IPS-20b (cell line): Measurements from ENCODE around the gene CD55.

Source experiments
- H3K27ac ChIP-seq: one replicate; pipeline ENCODE4 v1.5.1; 2013; ENCODE audit warnings: low read length
- H3K27me3 ChIP-seq: 2 replicates; pipeline ENCODE4 v1.6.1; 2013; ENCODE audit warnings: mild to moderate bottlenecking, low read length, inconsistent platforms; ENCODE audit not compliant: insufficient read depth
- H3K36me3 ChIP-seq: 2 replicates; pipeline ENCODE4 v1.6.1; 2013; ENCODE audit warnings: low read depth, mild to moderate bottlenecking, inconsistent platforms, low read length, moderate library complexity; ENCODE audit not compliant: insufficient read depth
- H3K4me1 ChIP-seq: 2 replicates; pipeline ENCODE4 v1.6.1; 2013; ENCODE audit warnings: mild to moderate bottlenecking, control low read depth, inconsistent platforms, low read length, moderate library complexity; ENCODE audit not compliant: insufficient read depth
- H3K4me3 ChIP-seq: 2 replicates; pipeline ENCODE4 v1.5.1; 2013; ENCODE audit warnings: mild to moderate bottlenecking, low read length, inconsistent platforms
- H3K9ac ChIP-seq: 2 replicates; pipeline ENCODE4 v1.6.1; 2013; ENCODE audit warnings: low read depth, mild to moderate bottlenecking, inconsistent platforms, low read length, moderate library complexity
- H3K9me3 ChIP-seq: 2 replicates; pipeline ENCODE4 v1.6.1; 2013; ENCODE audit warnings: mild to moderate bottlenecking, low read depth, low read length, inconsistent platforms; ENCODE audit not compliant: insufficient read depth

CD55 gene

GRCh38 chr1:207306603-207307002, 14.9 kb upstream of the CD55 start:
- Histone ChIP-seq H3K9ac (no peak overlapping the region), H3K4me1 (peaks cover 12% of the 10 kb centered on the region; the same call in 1 of the 2 replicates), H3K4me3 (peak overlapping the region; percentile 0; the same call in 1 of the 2 replicates), H3K27ac (no peak overlapping the region), H3K36me3 (no peaks in the 10 kb centered on the region), H3K27me3 (no peaks in the 10 kb centered on the region), H3K9me3 (no peaks in the 10 kb centered on the region)

- H3K9me3 ChIP-seq = no peaks in the 10 kb centered on the region
Observed at GRCh38 chr1:207308451-207309190, 12.9 kb upstream of the CD55 start.

GRCh38 chr1:207309745-207310273, 11.7 kb upstream of the CD55 start:
- Histone ChIP-seq H3K9ac (no peak overlapping the region), H3K9me3 (no peaks in the 10 kb centered on the region), H3K4me3 (no peak overlapping the region), H3K27ac (no peak overlapping the region), H3K27me3 (no peaks in the 10 kb centered on the region), H3K36me3 (no peaks in the 10 kb centered on the region), H3K4me1 (peaks cover 10% of the 10 kb centered on the region; the same call in 1 of the 2 replicates)

More at GRCh38 chr1:207308451-207309190, 12.9 kb upstream of the CD55 start:
- no peaks in the 10 kb centered on the region for H3K36me3 ChIP-seq
- peaks cover 10% of the 10 kb centered on the region; the same call in 1 of the 2 replicates for H3K4me1 ChIP-seq
- H3K27me3 ChIP-seq = no peaks in the 10 kb centered on the region
- H3K9ac ChIP-seq = no peak overlapping the region
- no peak overlapping the region for H3K4me3 ChIP-seq
- no peak overlapping the region for H3K27ac ChIP-seq

DNA sequence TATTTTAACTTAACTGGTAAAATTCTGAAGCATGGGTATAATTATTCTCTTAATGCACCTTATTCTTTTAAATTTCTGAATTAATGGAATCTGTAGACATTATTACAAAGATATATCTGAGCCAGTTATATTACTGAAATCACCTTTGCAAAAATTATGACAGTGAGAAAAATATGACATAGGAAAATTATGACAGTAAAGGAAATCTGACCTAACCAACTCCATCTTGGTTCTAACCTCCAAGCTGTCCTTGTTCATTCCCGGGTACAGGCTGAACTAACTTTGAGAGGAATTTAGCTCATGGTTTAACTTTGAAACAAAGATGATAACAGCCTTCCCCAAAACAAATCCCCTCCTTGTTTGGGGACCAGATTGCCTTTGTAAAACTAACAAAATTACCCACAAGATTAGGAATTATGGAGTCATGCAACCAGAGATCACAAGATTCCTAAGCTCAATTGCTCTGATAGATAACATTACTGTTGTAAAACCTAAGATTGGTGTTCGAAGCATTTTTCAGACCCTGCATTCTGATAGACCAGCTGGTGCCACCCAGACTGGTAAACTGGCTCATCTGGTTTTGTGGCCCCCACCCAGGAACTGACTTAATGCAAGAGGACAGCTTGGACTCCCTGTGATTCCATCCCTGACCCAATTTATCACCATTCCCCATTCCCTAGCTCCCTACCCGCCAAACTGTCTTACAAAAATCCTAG, 9.4 kb upstream of the CD55 start:
- no peak overlapping the region for H3K27ac ChIP-seq
- no peak overlapping the region for H3K4me3 ChIP-seq
- no peak overlapping the region for H3K9ac ChIP-seq
- no peaks in the 10 kb centered on the region for H3K27me3 ChIP-seq
- H3K4me1 ChIP-seq = peaks cover 6% of the 10 kb centered on the region; the same call in 1 of the 2 replicates
- H3K9me3 ChIP-seq = no peaks in the 10 kb centered on the region
- H3K36me3 ChIP-seq = no peaks in the 10 kb centered on the region

DNA sequence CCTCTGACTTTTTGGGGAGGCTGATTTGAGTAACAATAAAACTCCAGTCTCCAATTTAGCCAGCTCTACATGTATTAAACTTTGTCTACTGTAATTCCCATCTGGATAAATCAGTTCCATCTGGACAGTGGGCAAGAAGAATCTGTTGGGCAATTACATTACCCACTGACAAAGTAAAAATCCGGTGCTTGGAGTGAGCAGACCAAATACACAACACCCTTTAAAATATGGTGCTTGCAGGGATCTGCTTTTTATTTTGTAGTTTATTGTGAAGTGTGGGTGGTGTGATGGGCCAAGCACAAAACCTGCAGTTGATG, 8.9 kb upstream of the CD55 start:
- no peak overlapping the region for H3K4me3 ChIP-seq
- H3K27ac ChIP-seq = no peak overlapping the region
- no peaks in the 10 kb centered on the region for H3K27me3 ChIP-seq
- no peaks in the 10 kb centered on the region for H3K9me3 ChIP-seq
- H3K36me3 ChIP-seq = no peaks in the 10 kb centered on the region
- no peak overlapping the region for H3K9ac ChIP-seq
- peaks cover 5% of the 10 kb centered on the region; the same call in 1 of the 2 replicates for H3K4me1 ChIP-seq

GRCh38 chr1:207313131-207313530, 8.3 kb upstream of the CD55 start:
- Histone ChIP-seq H3K9me3 (no peaks in the 10 kb centered on the region), H3K9ac (no peak overlapping the region), H3K4me3 (no peak overlapping the region), H3K36me3 (no peaks in the 10 kb centered on the region), H3K4me1 (peaks cover 5% of the 10 kb centered on the region; the same call in 1 of the 2 replicates), H3K27ac (no peak overlapping the region), H3K27me3 (no peaks in the 10 kb centered on the region)

- no peak overlapping the region for H3K9ac ChIP-seq
- no peaks in the 10 kb centered on the region for H3K36me3 ChIP-seq
- no peak overlapping the region for H3K27ac ChIP-seq
- no peaks in the 10 kb centered on the region; the same call in 1 of the 2 replicates for H3K4me1 ChIP-seq
- no peaks in the 10 kb centered on the region for H3K9me3 ChIP-seq
- no peaks in the 10 kb centered on the region for H3K27me3 ChIP-seq
- no peak overlapping the region for H3K4me3 ChIP-seq
Observed at GRCh38 chr1:207314816-207315215, 6.7 kb upstream of the CD55 start.

GRCh38 chr1:207315435-207315834, 6.0 kb upstream of the CD55 start:
- no peak overlapping the region for H3K9ac ChIP-seq
- H3K4me1 ChIP-seq = no peaks in the 10 kb centered on the region; the same call in 1 of the 2 replicates

DNA sequence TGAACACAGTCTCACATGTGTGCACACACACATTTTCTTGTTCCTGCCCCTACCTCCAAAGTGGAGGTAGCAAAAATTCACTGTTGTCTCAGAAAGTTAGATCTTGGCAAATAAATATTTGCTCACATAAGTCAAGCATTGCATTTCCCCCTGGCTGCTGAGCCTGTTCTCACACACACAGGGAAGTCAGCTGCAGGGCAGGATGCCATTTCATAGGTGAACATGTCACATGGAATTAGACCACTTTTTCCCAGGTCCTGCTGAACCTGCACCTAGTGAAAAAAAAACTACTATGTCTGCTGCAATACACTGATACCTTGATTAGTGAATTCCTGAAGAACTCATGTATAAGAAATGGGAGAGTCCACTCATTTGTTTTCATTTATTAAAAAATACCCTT, 5.3 kb upstream of the CD55 start:
- Histone ChIP-seq H3K4me1 (no peaks in the 10 kb centered on the region; the same call in 1 of the 2 replicates), H3K27me3 (no peaks in the 10 kb centered on the region), H3K4me3 (no peak overlapping the region), H3K36me3 (no peaks in the 10 kb centered on the region), H3K9me3 (no peaks in the 10 kb centered on the region), H3K9ac (no peak overlapping the region), H3K27ac (no peak overlapping the region)

More at GRCh38 chr1:207315435-207315834, 6.0 kb upstream of the CD55 start:
- Histone ChIP-seq H3K27ac (no peak overlapping the region), H3K36me3 (no peaks in the 10 kb centered on the region), H3K4me3 (no peak overlapping the region), H3K27me3 (no peaks in the 10 kb centered on the region), H3K9me3 (no peaks in the 10 kb centered on the region)

- Histone ChIP-seq H3K4me1 (no peaks in the 10 kb centered on the region; the same call in 1 of the 2 replicates), H3K27ac (no peak overlapping the region), H3K36me3 (no peaks in the 10 kb centered on the region), H3K9ac (no peak overlapping the region), H3K4me3 (no peak overlapping the region), H3K9me3 (no peaks in the 10 kb centered on the region), H3K27me3 (no peaks in the 10 kb centered on the region)
Observed at GRCh38 chr1:207316622-207317391, 4.7 kb upstream of the CD55 start.

GRCh38 chr1:207317561-207317960, 3.9 kb upstream of the CD55 start:
- H3K4me3 ChIP-seq = no peak overlapping the region
- H3K9me3 ChIP-seq = no peaks in the 10 kb centered on the region
- no peak overlapping the region for H3K27ac ChIP-seq
- H3K4me1 ChIP-seq = no peaks in the 10 kb centered on the region; the same call in 1 of the 2 replicates
- no peaks in the 10 kb centered on the region for H3K36me3 ChIP-seq
- H3K27me3 ChIP-seq = no peaks in the 10 kb centered on the region; the same call in 1 of the 2 replicates
- no peak overlapping the region for H3K9ac ChIP-seq
